HL-60/S4 (cell line): ENCODE results near the gene RANGAP1.

Experiments used
- in situ Hi-C: fragments of 300-500 bp; cut with MboI; formaldehyde crosslinking; loops from 2 replicates; pipeline ENCODE4 v1.14.3; 2022; ENCODE audit warnings: low sequenced_read_pairs

Gene RANGAP1

GRCh38 chr22:41285820-41286638 is at the start of gene RANGAP1:
Gene RANGAP1, minus strand, starts transcription at chr22:41286187. Its CDS starts 5,143 bp downstream, at chr22:41281044.
- in situ Hi-C loops: no loop called here

- in situ Hi-C loops: no loop called here
Observed at GRCh38 chr22:41334951-41335635, 49.1 kb upstream of the RANGAP1 start.

GRCh38 chr22:41334215-41334614 is 48.2 kb upstream of the RANGAP1 start:
- in situ Hi-C loops: no loop called here

GRCh38 chr22:41333806-41334205 is 47.8 kb upstream of the RANGAP1 start:
- in situ Hi-C loops: no loop called here

- in situ Hi-C loops: no loop called here
Observed at GRCh38 chr22:41332217-41332939, 46.4 kb upstream of the RANGAP1 start.

- in situ Hi-C loops: no loop called here
Observed at GRCh38 chr22:41330169-41330568, 44.2 kb upstream of the RANGAP1 start.

GRCh38 chr22:41327124-41327523 is 41.1 kb upstream of the RANGAP1 start:
- in situ Hi-C loops: no loop called here

- in situ Hi-C loops: no loop called here
Observed at GRCh38 chr22:41324821-41325528, 39.0 kb upstream of the RANGAP1 start.

GRCh38 chr22:41320416-41321240 is 34.6 kb upstream of the RANGAP1 start:
- in situ Hi-C loops: no loop called here

GRCh38 chr22:41315586-41315985 is 29.6 kb upstream of the RANGAP1 start:
- in situ Hi-C loops: no loop called here

- in situ Hi-C loops: no loop called here
Observed at GRCh38 chr22:41314821-41315220, 28.8 kb upstream of the RANGAP1 start.

GRCh38 chr22:41311487-41311886 is 25.5 kb upstream of the RANGAP1 start:
- in situ Hi-C loops: no loop called here

GRCh38 chr22:41310336-41310735 is 24.3 kb upstream of the RANGAP1 start:
- in situ Hi-C loops: no loop called here

- in situ Hi-C loops: no loop called here
Observed at GRCh38 chr22:41308544-41308947, 22.6 kb upstream of the RANGAP1 start.

- in situ Hi-C loops: no loop called here
Observed at GRCh38 chr22:41308054-41308453, 22.1 kb upstream of the RANGAP1 start.

GRCh38 chr22:41305646-41306045 is 19.7 kb upstream of the RANGAP1 start:
- in situ Hi-C loops: no loop called here

- in situ Hi-C loops: no loop called here
Observed at GRCh38 chr22:41302811-41303210, 16.8 kb upstream of the RANGAP1 start.

GRCh38 chr22:41302021-41302767 is 16.2 kb upstream of the RANGAP1 start:
- in situ Hi-C loops: no loop called here
